ENCODE data around the gene ALDH3A1.

The ALDH3A1 gene

DNA sequence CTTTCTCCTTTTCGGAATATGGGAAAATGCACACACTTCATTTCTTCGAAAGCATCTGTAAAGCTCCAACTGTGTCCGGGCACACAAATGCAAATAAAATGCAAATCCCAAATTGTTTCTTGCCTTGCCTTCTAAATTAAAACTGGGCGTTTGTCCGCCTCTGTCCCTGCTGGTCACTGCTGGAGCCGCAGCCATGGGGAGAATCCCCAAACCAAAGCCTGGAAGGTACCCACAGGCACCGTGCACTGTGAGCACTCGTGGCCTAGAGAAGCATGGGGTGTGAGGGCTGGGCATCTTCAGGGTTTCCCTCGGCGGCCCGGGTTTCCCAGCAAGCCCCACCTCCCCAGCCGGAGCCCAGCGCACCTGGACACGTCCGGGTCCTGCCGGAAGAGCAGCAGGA, 34.6 kb downstream of the ALDH3A1 start:
- no peaks in the 10 kb centered on the region for H3K9me3 ChIP-seq (ENCODE audit: control insufficient read depth, insufficient read depth, low read length)

DNA sequence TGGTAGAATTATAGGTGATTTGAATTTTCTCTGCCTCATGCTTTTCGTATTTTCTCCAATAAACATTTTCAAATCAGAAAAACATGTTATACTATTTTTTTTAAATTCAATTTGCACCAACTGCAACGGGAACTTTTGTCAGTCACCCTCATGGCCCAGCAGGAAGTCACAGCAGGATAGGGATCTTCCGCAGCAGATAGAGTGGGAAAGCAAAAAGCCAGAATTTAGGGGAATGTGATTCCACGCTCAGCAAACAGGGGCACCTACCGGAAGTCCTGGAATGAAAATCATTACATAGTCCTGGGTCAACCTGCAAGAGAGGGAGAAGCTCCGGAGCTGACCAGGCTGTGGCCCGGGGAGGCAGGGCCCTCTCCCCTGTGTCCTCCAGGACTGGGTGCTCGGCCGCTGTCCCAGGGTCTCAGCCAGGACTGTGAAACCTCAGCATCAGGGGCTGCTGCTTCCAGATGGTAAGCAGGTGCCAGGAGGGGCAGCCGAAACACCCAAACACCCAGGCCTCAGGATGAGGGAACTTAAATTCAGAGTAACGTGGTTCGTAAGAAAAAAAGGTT, 35.6 kb downstream of the ALDH3A1 start:
- Histone ChIP-seq H3K9ac (ENCODE audit: low read depth, low read length) (no peak overlapping the region), H3K9me3 (ENCODE audit: control insufficient read depth, insufficient read depth, low read length) (no peaks in the 10 kb centered on the region), H3K4me1 (ENCODE audit: insufficient read depth, low read length) (no peaks in the 10 kb centered on the region)

More for the DNA sequence above, 34.6 kb downstream of the ALDH3A1 start:
- H3K36me3 ChIP-seq (ENCODE audit: insufficient read depth, low read length): no peaks in the 10 kb centered on the region
- no peak overlapping the region for H3K9ac ChIP-seq (ENCODE audit: low read depth, low read length)
- no peaks in the 10 kb centered on the region for H3K4me1 ChIP-seq (ENCODE audit: insufficient read depth, low read length)

DNA sequence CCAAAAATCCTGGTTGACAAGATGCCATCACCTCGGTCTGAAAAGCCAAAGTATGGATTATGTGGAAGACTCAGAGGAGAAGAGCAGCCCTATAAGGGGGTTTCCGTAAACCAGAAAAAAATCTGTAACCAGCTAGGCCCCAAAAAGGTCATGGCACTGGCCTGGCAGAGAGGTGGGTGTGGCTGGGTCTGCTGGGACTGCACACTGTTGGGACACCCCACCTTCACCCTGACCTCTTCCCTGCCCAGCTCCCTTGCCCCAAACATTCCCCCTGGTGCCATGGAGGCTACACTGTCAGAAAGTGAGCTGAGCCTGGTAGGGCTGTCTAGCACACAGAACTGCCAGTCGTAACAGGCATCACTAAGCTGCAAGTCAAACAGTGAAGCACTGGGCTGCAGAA, 38.3 kb downstream of the ALDH3A1 start:
- H3K9me3 ChIP-seq (ENCODE audit: control insufficient read depth, insufficient read depth, low read length): no peaks in the 10 kb centered on the region
- H3K9ac ChIP-seq (ENCODE audit: low read depth, low read length): no peak overlapping the region
- peaks cover 3% of the 10 kb centered on the region; the same call in 1 of the 2 replicates for H3K4me1 ChIP-seq (ENCODE audit: insufficient read depth, low read length)
- no peaks in the 10 kb centered on the region for H3K36me3 ChIP-seq (ENCODE audit: insufficient read depth, low read length)

More for the DNA sequence above, 35.6 kb downstream of the ALDH3A1 start:
- no peaks in the 10 kb centered on the region for H3K36me3 ChIP-seq (ENCODE audit: insufficient read depth, low read length)

DNA sequence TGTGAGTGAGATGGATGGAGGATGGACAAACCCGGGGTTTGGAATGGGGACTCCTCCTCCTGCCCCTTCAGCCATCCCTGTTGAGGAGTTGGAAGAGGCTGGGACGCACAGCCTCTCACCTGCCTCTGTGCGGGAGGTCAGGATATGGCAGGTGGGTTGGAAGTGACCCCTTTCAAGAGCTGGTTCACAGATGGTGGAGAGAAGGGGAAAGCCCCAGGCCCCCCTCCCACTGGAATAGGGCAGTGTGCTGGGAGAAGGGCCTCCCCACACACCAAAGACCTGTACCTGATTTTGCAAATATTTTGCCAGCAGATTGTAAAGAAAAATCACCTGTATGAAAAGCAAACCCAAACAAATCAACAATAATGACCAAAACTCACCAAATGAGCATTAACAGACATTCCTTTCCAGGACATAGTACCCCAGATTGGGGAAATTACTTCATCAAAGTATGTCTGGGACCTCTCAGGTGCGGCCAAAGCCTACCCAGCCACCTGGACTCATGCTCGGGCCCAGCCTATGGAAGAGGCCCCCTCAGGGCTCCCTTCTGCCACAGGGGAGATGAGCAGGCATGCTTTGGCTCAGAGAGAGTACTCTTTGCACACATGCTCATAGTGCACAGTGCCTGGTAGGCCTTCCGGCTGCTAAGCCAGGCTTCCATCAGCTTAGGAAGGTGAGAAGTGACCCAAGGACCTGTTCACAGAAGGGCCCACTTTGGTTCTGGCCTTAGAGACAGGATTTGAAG, 39.5 kb downstream of the ALDH3A1 start:
- Histone ChIP-seq H3K9ac (ENCODE audit: low read depth, low read length) (no peak overlapping the region), H3K36me3 (ENCODE audit: insufficient read depth, low read length) (no peaks in the 10 kb centered on the region), H3K4me1 (ENCODE audit: insufficient read depth, low read length) (peaks cover 13% of the 10 kb centered on the region), H3K9me3 (ENCODE audit: control insufficient read depth, insufficient read depth, low read length) (no peaks in the 10 kb centered on the region)

DNA sequence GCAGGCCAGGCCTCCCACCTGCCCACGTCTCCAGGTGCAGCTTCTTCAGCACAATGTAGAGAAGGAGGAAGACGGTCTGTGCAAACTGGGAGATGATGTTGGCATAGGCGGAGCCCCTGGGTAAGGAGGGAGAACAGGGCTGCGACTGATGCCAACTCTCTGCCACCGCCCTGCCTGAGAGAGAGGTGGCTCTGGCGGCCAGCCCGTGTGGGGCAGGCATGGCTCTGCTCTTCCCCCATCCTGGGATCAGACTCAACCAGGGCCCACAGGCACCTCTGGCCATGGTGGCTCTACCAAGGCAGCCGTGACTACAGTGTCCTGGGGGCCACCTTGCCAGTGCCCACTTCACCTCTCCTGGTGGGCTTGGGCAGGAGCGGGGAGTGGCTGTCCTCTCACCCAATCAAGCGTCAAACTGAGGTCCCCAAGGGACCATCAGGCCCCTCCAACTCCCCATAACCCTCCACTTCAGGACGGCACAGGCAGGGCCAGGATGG, 40.3 kb downstream of the ALDH3A1 start:
- no peaks in the 10 kb centered on the region for H3K9me3 ChIP-seq (ENCODE audit: control insufficient read depth, insufficient read depth, low read length)
- peaks cover 15% of the 10 kb centered on the region for H3K4me1 ChIP-seq (ENCODE audit: insufficient read depth, low read length)
- H3K36me3 ChIP-seq (ENCODE audit: insufficient read depth, low read length): no peaks in the 10 kb centered on the region
- no peak overlapping the region for H3K9ac ChIP-seq (ENCODE audit: low read depth, low read length)

DNA sequence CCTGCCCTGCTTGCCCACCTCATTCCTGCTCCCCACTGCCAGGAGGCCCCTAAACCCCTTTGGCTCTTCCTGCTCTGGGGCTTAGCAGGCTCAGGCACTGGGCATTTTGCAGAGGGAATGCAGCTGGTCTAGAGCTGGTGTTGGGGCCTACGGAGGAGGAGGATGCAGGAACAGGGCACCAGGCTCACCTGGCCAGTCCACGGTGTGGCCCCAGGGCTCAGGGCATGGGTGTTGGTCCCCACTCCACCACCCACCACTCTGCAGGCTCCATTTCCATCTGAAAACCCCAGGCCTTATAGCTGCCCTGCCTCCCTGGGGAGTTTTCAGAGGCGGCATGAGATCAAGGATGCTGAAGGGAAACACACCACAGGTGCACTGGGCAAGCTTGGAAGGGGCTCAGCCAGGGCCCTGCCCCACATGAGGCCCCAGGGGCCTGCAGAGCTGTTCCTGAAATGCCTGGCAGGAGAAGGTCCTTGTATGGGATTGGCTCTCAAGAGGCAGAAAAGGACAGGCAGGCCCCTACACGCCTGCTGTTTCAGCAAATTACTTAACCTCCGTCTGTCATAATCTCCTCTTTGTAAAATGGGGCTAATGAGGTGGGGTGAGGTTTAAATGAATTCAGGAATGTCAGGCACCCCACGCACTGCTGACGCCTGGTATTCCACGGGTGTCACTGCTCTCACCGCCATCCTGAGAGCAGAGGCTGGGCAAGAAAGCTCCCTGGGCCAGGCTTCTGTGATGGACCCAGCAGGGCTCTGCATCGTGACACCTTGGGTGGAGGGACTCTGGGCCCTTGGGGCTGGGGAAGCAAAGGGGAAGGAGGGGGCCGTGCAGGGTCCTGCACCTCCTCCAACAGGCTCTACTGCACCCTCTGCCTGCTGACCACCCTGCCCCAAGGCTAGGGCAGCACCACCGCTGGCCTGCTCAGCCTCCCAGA, 41.0 kb downstream of the ALDH3A1 start:
- H3K4me1 ChIP-seq (ENCODE audit: insufficient read depth, low read length): peaks cover 15% of the 10 kb centered on the region
- no peaks in the 10 kb centered on the region for H3K36me3 ChIP-seq (ENCODE audit: insufficient read depth, low read length)
- no peaks in the 10 kb centered on the region for H3K9me3 ChIP-seq (ENCODE audit: control insufficient read depth, insufficient read depth, low read length)
- no peak overlapping the region for H3K9ac ChIP-seq (ENCODE audit: low read depth, low read length)

DNA sequence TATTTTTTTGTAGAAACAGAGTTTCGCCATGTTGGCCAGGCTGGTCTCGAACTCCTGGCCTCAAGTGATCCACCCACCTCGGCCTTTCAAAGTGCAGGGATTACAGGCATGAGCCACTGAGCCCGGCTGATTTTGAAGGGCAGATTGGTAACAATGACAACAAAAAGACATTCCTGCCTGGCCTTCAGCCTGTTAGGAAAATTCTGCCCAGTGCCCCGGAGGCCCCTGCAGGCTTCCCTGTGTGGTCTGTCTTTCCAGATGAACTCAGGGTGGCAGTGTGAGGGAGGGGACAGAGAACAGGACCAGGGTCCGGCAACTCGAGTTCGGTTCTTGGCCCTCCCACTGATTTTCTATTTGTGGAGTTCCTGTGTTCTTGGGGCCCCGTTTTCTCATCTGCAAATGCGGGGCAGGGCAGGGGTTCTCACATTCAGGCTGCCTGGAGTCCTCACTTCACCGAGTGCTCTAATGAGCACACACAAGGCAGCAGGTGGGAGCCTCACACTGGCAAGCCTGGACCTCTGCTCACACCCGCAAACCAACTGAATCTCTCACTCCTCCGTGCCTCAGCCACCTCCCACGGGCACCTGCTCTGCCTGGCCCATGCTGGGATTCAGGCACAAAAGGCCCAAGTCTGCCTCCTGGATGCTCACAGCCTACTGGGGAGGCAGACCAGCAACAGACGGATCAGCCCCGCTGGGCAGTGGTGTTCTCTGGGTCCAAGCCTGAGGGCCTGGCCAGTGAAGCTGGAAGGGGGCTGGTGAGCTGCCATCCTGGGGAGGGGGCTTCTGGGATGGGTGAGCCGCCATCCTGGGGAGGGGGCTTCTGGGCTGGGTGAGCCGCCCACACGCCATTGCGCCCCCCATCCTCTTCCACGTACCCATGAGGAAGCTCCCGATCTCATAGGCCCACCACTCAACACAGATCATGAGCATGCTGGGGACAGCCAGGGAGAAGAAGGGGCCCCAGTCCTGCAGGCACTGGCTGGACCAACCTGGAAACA, 42.0 kb downstream of the ALDH3A1 start:
- no peaks in the 10 kb centered on the region for H3K36me3 ChIP-seq (ENCODE audit: insufficient read depth, low read length)
- peaks cover 15% of the 10 kb centered on the region for H3K4me1 ChIP-seq (ENCODE audit: insufficient read depth, low read length)
- H3K9me3 ChIP-seq (ENCODE audit: control insufficient read depth, insufficient read depth, low read length): no peaks in the 10 kb centered on the region

DNA sequence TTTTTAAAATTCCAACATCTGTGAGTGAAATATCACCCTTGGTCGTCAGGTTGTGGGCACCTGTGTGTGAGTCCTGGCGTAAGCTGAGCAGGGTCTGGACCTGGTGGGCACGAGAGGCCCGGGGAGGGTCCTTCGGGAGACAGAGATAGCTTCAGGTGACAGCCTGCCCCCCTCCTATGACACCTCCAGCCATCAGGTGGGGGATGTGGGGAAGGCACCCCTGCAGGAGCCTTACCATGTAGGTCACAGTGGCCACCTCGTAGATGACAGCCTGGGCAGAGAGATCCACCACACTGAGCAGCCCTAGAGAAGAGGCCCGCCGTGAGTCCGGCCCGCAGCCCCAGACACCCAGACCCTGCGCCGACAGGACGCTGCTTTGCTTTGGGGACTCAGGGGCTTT, 42.9 kb downstream of the ALDH3A1 start:
- peaks cover 15% of the 10 kb centered on the region for H3K4me1 ChIP-seq (ENCODE audit: insufficient read depth, low read length)
- H3K9ac ChIP-seq (ENCODE audit: low read depth, low read length): no peak overlapping the region
- no peaks in the 10 kb centered on the region for H3K9me3 ChIP-seq (ENCODE audit: control insufficient read depth, insufficient read depth, low read length)
- H3K36me3 ChIP-seq (ENCODE audit: insufficient read depth, low read length): no peaks in the 10 kb centered on the region

More for the DNA sequence above, 42.0 kb downstream of the ALDH3A1 start:
- H3K9ac ChIP-seq (ENCODE audit: low read depth, low read length): no peak overlapping the region

DNA sequence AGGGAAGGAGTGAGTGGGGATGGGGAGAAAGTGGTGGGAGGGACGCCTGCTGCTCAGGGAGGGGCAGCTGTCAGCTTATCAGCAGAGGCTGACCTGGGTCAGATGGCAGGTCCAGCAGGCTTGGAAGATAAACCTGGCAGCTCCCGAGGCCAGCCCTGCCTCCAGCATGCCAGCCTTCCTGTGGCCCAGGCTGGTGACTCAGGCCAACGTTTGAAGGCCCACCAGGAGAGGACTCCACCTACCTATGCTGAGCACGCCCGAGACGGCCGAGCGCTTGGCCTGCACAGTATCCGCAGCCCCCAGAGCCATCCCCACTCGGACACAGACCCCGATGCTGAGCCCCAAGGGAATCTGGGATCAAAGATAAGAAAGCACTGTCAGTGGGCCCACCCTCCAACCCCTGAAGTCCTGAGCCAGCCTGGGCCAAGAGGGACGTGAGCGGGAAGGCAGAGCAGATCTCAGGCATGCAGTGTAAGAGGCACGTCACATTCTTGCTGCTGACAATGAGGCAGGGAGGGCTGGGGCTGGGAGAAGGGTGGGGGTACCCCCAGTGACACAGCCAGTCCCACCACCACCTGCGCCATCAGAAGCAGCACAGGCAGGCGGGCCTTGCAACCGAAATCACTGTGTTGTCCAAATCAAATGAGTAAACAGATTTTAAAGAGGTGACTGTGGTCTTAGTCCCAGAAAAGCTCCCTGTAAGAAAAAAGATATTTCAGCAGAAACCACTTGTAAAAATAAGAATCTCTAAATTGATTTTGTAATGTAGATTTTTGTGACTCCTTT, 44.1 kb downstream of the ALDH3A1 start:
- no peak overlapping the region for H3K9ac ChIP-seq (ENCODE audit: low read depth, low read length)

DNA sequence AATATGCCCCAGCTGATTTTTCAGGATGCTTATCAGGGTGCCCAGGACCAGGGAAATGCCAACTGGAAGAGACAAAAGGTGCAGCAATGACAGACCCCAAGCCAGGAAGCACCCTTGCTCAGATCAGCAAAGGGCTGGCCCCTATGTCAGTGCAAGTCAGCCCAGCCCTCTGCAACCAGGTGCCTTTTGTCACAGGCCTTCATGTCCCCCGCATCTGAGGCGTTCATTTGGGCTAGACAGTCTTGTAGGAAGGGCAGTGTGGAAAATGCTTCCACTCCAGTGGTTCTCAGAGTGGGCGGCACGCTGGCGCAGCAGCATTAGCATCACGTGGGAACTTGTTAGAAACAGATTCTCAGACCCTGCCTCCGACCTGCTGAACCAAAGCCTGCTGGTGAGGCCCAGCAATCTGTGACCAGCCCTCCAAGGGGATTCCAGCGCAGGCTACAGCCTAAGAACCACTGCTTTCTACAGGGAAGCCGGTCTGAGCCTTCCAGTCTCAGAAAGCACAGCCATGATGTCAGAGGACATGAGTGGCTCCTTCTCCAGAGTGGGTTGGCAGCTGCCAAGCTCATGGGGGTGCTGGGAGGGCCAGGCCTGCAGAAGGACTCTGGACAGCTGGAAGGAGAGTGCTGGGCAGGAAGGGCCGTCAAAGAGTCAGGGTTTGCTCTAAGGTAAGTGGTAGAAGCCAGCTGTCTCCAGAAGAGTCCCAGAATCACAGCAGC, 44.8 kb downstream of the ALDH3A1 start:
- Histone ChIP-seq H3K9ac (ENCODE audit: low read depth, low read length) (no peak overlapping the region), H3K9me3 (ENCODE audit: control insufficient read depth, insufficient read depth, low read length) (no peaks in the 10 kb centered on the region), H3K4me1 (ENCODE audit: insufficient read depth, low read length) (peaks cover 15% of the 10 kb centered on the region), H3K36me3 (ENCODE audit: insufficient read depth, low read length) (no peaks in the 10 kb centered on the region)

More for the DNA sequence above, 44.1 kb downstream of the ALDH3A1 start:
- Histone ChIP-seq H3K4me1 (ENCODE audit: insufficient read depth, low read length) (peaks cover 15% of the 10 kb centered on the region), H3K36me3 (ENCODE audit: insufficient read depth, low read length) (no peaks in the 10 kb centered on the region), H3K9me3 (ENCODE audit: control insufficient read depth, insufficient read depth, low read length) (no peaks in the 10 kb centered on the region)

DNA sequence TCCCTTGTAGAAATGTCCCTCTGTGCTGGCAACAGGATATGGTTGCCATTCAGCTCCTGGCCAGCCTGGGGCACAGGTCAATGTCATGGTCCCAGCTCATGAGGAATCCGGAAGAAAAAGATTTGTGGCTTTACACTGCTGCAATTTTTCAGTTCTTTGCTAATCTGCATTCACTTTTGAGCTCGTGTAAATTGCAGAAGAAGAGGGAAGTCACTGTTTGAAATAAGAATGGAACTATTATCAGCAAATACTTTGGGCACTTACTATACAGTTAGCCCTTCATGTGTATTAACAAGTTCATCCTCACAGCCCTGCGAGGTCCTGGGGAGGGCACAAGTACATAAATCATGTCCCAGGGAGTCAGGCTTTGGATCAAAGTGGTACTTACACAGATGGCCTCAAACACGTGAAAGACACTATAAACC, 45.9 kb downstream of the ALDH3A1 start:
- peaks cover 15% of the 10 kb centered on the region for H3K4me1 ChIP-seq (ENCODE audit: insufficient read depth, low read length)
- no peaks in the 10 kb centered on the region for H3K9me3 ChIP-seq (ENCODE audit: control insufficient read depth, insufficient read depth, low read length)
- H3K36me3 ChIP-seq (ENCODE audit: insufficient read depth, low read length): no peaks in the 10 kb centered on the region
- no peak overlapping the region for H3K9ac ChIP-seq (ENCODE audit: low read depth, low read length)

Data from ES-I3 (cell line).